ENCODE data around the gene ZNF648.
"Not testable (repeated sequence)": the region's sequence is repeated elsewhere in the genome, so short reads cannot be mapped to it uniquely, and the experiment has no call there.

Gene ZNF648

GRCh38 chr1:182069028-182069466 is 7.5 kb upstream of the ZNF648 start:
- peak in 1 of 2 experiments; percentile 28 for DNase-seq

- no peak for DNase-seq
These were observed 5.4 kb upstream of the ZNF648 start for GRCh38 chr1:182066934-182067333.

- DNase-seq = no peak
These were observed 3.8 kb upstream of the ZNF648 start for GRCh38 chr1:182065126-182065845.

GRCh38 chr1:182064611-182065010 is 3.1 kb upstream of the ZNF648 start:
- no peak for DNase-seq

GRCh38 chr1:182062223-182062622 is 711 bp upstream of the ZNF648 start:
- DNase-seq = no peak

- DNase-seq = no peak
These were observed 635 bp downstream of the ZNF648 start for GRCh38 chr1:182060877-182061276.

GRCh38 chr1:182059936-182060335 is 1.6 kb downstream of the ZNF648 start:
- no peak for DNase-seq

GRCh38 chr1:182056601-182057366 is 4.7 kb downstream of the ZNF648 start:
- no peak for DNase-seq

- peak in 1 of 2 experiments; percentile 8 for DNase-seq
These were observed 6.7 kb downstream of the ZNF648 start for GRCh38 chr1:182054698-182055326.

- DNase-seq = no peak
These were observed 9.2 kb downstream of the ZNF648 start for GRCh38 chr1:182052355-182052754.

GRCh38 chr1:182051938-182052337 is 9.6 kb downstream of the ZNF648 start:
- DNase-seq = no peak

GRCh38 chr1:182050481-182051448 is 10.7 kb downstream of the ZNF648 start:
- no peak for DNase-seq

- no peak for DNase-seq
These were observed 12.9 kb downstream of the ZNF648 start for GRCh38 chr1:182048562-182048961.

GRCh38 chr1:182046763-182047162 is 14.7 kb downstream of the ZNF648 start:
- DNase-seq = no peak

GRCh38 chr1:182045481-182045880 is 16.0 kb downstream of the ZNF648 start:
- not testable (repeated sequence) for DNase-seq

- DNase-seq = no peak
These were observed 19.9 kb downstream of the ZNF648 start for GRCh38 chr1:182041615-182042014.

GRCh38 chr1:182038220-182038619 is 23.3 kb downstream of the ZNF648 start:
- DNase-seq = no peak

GRCh38 chr1:182035097-182035770 is 26.3 kb downstream of the ZNF648 start:
- DNase-seq = no peak

GRCh38 chr1:182032251-182032650 is 29.3 kb downstream of the ZNF648 start:
- no peak for DNase-seq

- peak; percentile 79 to 93 for DNase-seq
These were observed 31.9 kb downstream of the ZNF648 start for GRCh38 chr1:182029379-182030331.

- DNase-seq = no peak
These were observed 32.5 kb downstream of the ZNF648 start for GRCh38 chr1:182029002-182029378.
